HCT116 (cell line): ENCODE measurements around the gene ANTXR2. TPM values are rescaled to one million over a fixed set of nuclear protein-coding genes. Genes with fewer than 3 reads are reported as not detected.

Experiments
- ATAC-seq: fragments of 200-7000 bp; cut with Tn5 transposase; 2 replicates; pipeline ENCODE4 v1.9.1; 2020; ENCODE audit warnings: mild to moderate bottlenecking, moderate library complexity
- BruUV-seq: library from RNA; stranded (reverse); fragments of 400-500 nt; replicated peaks from 2 replicates; lab custom pipeline; 2021; lab: Mats Ljungman, UMichigan
- CTCF ChIA-PET: fragments of 300-600 bp; sonication (Branson Sonifier 250); formaldehyde crosslinking; loops from one replicate; lab custom pipeline; 2021; ENCODE audit warnings: antibody characterized with exemption; lab: Charles Lee
- POLR2A ChIA-PET: fragments of 300-600, 350-600 bp; sonication (Branson Sonifier 250); formaldehyde crosslinking; loops from one replicate; lab custom pipeline; 2021; ENCODE audit warnings: antibody characterized with exemption; lab: Charles Lee
- RAD21 ChIA-PET, 2 experiments: fragments of 300-600 bp; sonication (Branson Sonifier 250); formaldehyde crosslinking; loops; one replicate each; lab custom pipeline; 2023; ENCODE audit warnings: low total read pairs in 2 of 2; ENCODE audit not compliant: uncharacterized antibody in 2 of 2, unreplicated experiment in 2 of 2, low non-redundant PET in 1 of 2; lab: Charles Lee
- DNase-seq: peaks from one replicate; pipeline ENCODE4 v3.0.0-alpha.2; 2010; ENCODE audit warnings: low read depth, low spot score
- H2AFZ ChIP-seq: fragments of 200-600 bp; shearing (Covaris generic), sonication (generic); 2 replicates; pipeline ENCODE4 v1.6.1; 2017; ENCODE audit warnings: low read depth, mixed run types, mixed read lengths, antibody characterized with exemption, low read length; ENCODE audit not compliant: poor library complexity, severe bottlenecking
- H3K27ac ChIP-seq: 2 replicates; pipeline ENCODE4 v1.5.1; 2012; ENCODE audit warnings: low read depth, low read length
- H3K27me3 ChIP-seq: fragments of 200-600 bp; sonication (generic); 2 replicates; pipeline ENCODE4 v1.6.1; 2016; ENCODE audit warnings: mixed run types, low read length, mixed read lengths; ENCODE audit not compliant: insufficient read depth
- H3K36me3 ChIP-seq, 2 experiments: fragments of 200-500 bp in 1 of 2; fragments of 200-600 bp in 1 of 2; sonication (Bioruptor generic) in 1 of 2; sonication (generic) in 1 of 2; 2 replicates each; pipeline versions ENCODE4 v1.5.1 to v1.6.1; 2014 to 2016; ENCODE audit warnings: low read length in 2 of 2, inconsistent platforms in 1 of 2, mixed read lengths in 1 of 2, mixed run types in 1 of 2; ENCODE audit not compliant: insufficient read depth in 2 of 2, control insufficient read depth in 1 of 2
- H3K4me1 ChIP-seq, 2 experiments: fragments of 200-600 bp in 1 of 2; sonication (generic) in 1 of 2; 2 replicates each; pipeline versions ENCODE4 v1.5.1 to v1.6.1; 2012 to 2017; ENCODE audit warnings: low read length in 2 of 2, inconsistent platforms in 1 of 2, mild to moderate bottlenecking in 1 of 2, mixed read lengths in 1 of 2, mixed run types in 1 of 2, moderate library complexity in 1 of 2; ENCODE audit not compliant: insufficient read depth in 2 of 2, control insufficient read depth in 1 of 2
- H3K4me2 ChIP-seq: fragments of 200-600 bp; sonication (generic); 2 replicates; pipeline ENCODE4 v1.6.1; 2017; ENCODE audit warnings: mixed run types, low read length, mixed read lengths
- H3K4me3 ChIP-seq, 2 experiments: fragments of 200-600 bp in 1 of 2; sonication (generic) in 1 of 2; replicated peaks in 1 of 2; 2 replicates each; pipeline ENCODE4 v1.5.1; 2011 to 2016; ENCODE audit warnings: low read length in 2 of 2, control low read depth in 1 of 2, low read depth in 1 of 2, mild to moderate bottlenecking in 1 of 2, mixed read lengths in 1 of 2, mixed run types in 1 of 2
- H3K79me2 ChIP-seq: fragments of 200-600 bp; sonication (generic); 2 replicates; pipeline ENCODE4 v1.6.1; 2017; ENCODE audit warnings: mild to moderate bottlenecking, mixed run types, low read length, moderate library complexity, mixed read lengths; ENCODE audit not compliant: insufficient read depth
- H3K9ac ChIP-seq: fragments of 200-600 bp; sonication (generic); 2 replicates; pipeline ENCODE4 v1.6.1; 2016; ENCODE audit warnings: low read length, mixed read lengths
- H3K9me2 ChIP-seq: fragments of 200-600 bp; sonication (generic), shearing (Covaris generic); 2 replicates; pipeline ENCODE4 v1.6.1; 2017; ENCODE audit warnings: mixed run types, mild to moderate bottlenecking, moderate library complexity; ENCODE audit not compliant: insufficient read depth
- H3K9me3 ChIP-seq, 2 experiments: fragments of 200-500 bp in 1 of 2; fragments of 200-600 bp in 1 of 2; sonication (Bioruptor generic) in 1 of 2; sonication (generic) in 1 of 2; 2 replicates each; pipeline ENCODE4 v1.6.1; 2014 to 2017; ENCODE audit warnings: low read length in 2 of 2, mixed read lengths in 2 of 2, inconsistent platforms in 1 of 2, low read depth in 1 of 2, mild to moderate bottlenecking in 1 of 2, mixed run types in 1 of 2, moderate library complexity in 1 of 2; ENCODE audit not compliant: control insufficient read depth in 1 of 2, insufficient read depth in 1 of 2
- H4K20me1 ChIP-seq: fragments of 200-600 bp; sonication (generic), shearing (Covaris generic); 2 replicates; pipeline ENCODE4 v1.6.1; 2017; ENCODE audit warnings: mixed run types, mild to moderate bottlenecking, moderate library complexity; ENCODE audit not compliant: insufficient read depth
- CBX3 ChIP-seq: IDR thresholded peaks from 2 replicates; pipeline ENCODE4 v1.6.1; 2012; ENCODE audit warnings: low read depth
- POLR2A ChIP-seq: IDR thresholded peaks from 2 replicates; pipeline ENCODE4 v1.7.0; 2011; ENCODE audit warnings: borderline replicate concordance; ENCODE audit not compliant: insufficient read depth, insufficient read length; ENCODE audit errors: extremely low read depth
- SIN3A ChIP-seq: IDR thresholded peaks from 2 replicates; pipeline ENCODE4 v1.6.1; 2012; ENCODE audit warnings: low read depth
- SRF ChIP-seq: IDR thresholded peaks from 2 replicates; pipeline ENCODE4 v1.6.1; 2012; ENCODE audit warnings: low read depth
- TCF7L2 ChIP-seq: IDR thresholded peaks from 2 replicates; pipeline ENCODE4 v1.7.0; 2011; ENCODE audit warnings: borderline replicate concordance, inconsistent platforms; ENCODE audit not compliant: insufficient read depth, insufficient read length; ENCODE audit errors: extremely low read depth
- YY1 ChIP-seq: IDR thresholded peaks from 2 replicates; pipeline ENCODE4 v1.6.1; 2011; ENCODE audit warnings: low read length, low read depth, moderate library complexity, mild to moderate bottlenecking; ENCODE audit not compliant: insufficient replicate concordance; ENCODE audit errors: extremely low read depth
- ZNF274 ChIP-seq: fragments of 200-500 bp; sonication (Bioruptor generic); IDR thresholded peaks from 2 replicates; pipeline ENCODE4 v1.6.1; 2014; ENCODE audit warnings: mild to moderate bottlenecking, low read depth, low read length, inconsistent platforms
- intact Hi-C: fragments of 100-400 bp; cut with micrococcal nuclease; formaldehyde crosslinking; loops from 2 replicates; pipeline ENCODE4 v1.10.0; 2022
- total RNA-seq: library from RNA; stranded (reverse); gene quantifications from one replicate; pipeline ENCODE4 v1.2.1, GENCODE V29; 2021; ENCODE audit not compliant: unreplicated experiment
- TF ChIP-seq, protein P1 (sequence below): IDR thresholded peaks from 2 replicates; pipeline ENCODE4 v1.6.1; 2011; ENCODE audit warnings: mild to moderate bottlenecking, low read length, moderate library complexity; ENCODE audit not compliant: insufficient replicate concordance; ENCODE audit errors: extremely low read depth
- TF ChIP-seq, protein P2 (sequence below), 3 experiments: fragments of 200-600 bp in 1 of 3; sonication (generic) in 1 of 3; IDR thresholded peaks in 2 of 3; conservative IDR thresholded peaks in 1 of 3; 2 replicates each; pipeline ENCODE4 v1.5.1; 2012 to 2017; ENCODE audit warnings: low read depth in 2 of 3, low read length in 2 of 3, antibody characterized with exemption in 1 of 3, borderline replicate concordance in 1 of 3, control low read depth in 1 of 3, mild to moderate bottlenecking in 1 of 3, mixed read lengths in 1 of 3, mixed run types in 1 of 3, moderate library complexity in 1 of 3; ENCODE audit not compliant: insufficient read depth in 1 of 3
- TF ChIP-seq, protein P3 (sequence below): IDR thresholded peaks from 2 replicates; pipeline ENCODE4 v1.6.1; 2012

ANTXR2 gene
- total RNA-seq, 1 experiment from 2014 or later: 6.3 TPM

DNA sequence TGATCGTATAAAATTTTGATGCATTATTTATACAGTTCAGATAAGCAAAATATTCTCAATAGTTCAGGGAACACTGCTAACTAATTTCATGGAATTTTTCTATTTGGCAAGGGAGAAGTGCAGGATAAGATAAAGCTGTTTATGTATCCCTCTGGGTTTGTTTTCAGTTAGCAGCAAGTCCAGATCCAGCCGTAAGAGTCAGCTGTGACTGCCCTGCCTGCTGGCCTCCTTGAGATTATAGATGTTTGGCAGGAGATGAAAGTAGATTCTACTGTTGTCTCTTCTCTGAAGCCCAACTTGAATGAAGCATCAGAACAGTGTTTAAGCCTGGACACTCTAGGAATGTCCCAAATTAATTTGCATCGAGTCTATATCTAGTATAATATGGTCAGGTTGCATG lies 29.5 kb downstream of the ANTXR2 start (continued):
- TF ChIP-seq YY1: no peak
- TF ChIP-seq SRF: no peak

DNA sequence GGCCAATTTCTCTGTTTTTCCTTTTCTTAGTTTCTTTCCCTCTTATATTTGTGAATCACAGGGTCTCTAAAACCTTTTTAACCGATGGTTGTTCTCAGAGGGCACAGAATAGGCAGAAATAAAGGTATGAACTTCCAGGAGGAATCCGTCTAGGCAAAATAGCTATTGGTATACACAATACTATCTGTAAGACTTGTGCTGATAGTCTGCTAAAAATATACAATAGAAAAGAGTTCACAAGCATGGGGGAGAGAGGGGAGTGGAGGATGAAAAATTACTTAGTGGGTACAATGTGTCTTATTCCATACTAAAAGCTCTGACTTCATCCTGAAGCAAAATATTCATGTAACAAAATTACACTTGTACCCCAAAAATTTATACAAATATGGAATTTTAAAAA lies 30.2 kb downstream of the ANTXR2 start:
- no peaks in the 10 kb centered on the region for H3K79me2 ChIP-seq
- no peak overlapping the region for H3K9ac ChIP-seq
- no peaks in the 10 kb centered on the region for H3K9me3 ChIP-seq
- BruUV-seq: no TSS peak
- H3K36me3 ChIP-seq: no peaks in the 10 kb centered on the region
- intact Hi-C loops: no loop called here
- no peak overlapping the region for H2AFZ ChIP-seq
- no peaks in the 10 kb centered on the region for H3K27me3 ChIP-seq
- H3K4me2 ChIP-seq: no peak overlapping the region
- no peaks in the 10 kb centered on the region for H3K9me2 ChIP-seq
- H3K4me1 ChIP-seq: no peaks in the 10 kb centered on the region
- no peak overlapping the region for H3K4me3 ChIP-seq
- RAD21 ChIA-PET: no interaction called here
- DNase-seq (no peak), ATAC-seq (no peak)
- H3K27ac ChIP-seq: no peak overlapping the region
- TF ChIP-seq SRF: no peak
- TF ChIP-seq SIN3A: no peak
- TF ChIP-seq, protein P1, sequence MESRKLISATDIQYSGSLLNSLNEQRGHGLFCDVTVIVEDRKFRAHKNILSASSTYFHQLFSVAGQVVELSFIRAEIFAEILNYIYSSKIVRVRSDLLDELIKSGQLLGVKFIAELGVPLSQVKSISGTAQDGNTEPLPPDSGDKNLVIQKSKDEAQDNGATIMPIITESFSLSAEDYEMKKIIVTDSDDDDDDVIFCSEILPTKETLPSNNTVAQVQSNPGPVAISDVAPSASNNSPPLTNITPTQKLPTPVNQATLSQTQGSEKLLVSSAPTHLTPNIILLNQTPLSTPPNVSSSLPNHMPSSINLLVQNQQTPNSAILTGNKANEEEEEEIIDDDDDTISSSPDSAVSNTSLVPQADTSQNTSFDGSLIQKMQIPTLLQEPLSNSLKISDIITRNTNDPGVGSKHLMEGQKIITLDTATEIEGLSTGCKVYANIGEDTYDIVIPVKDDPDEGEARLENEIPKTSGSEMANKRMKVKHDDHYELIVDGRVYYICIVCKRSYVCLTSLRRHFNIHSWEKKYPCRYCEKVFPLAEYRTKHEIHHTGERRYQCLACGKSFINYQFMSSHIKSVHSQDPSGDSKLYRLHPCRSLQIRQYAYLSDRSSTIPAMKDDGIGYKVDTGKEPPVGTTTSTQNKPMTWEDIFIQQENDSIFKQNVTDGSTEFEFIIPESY: no peak
- TF ChIP-seq ZNF274: no peak
- no peak for TF ChIP-seq POLR2A
- TF ChIP-seq CBX3: no peak
- CTCF ChIA-PET: no interaction called here
- POLR2A ChIA-PET: no interaction called here
- no peaks in the 10 kb centered on the region for H4K20me1 ChIP-seq

DNA sequence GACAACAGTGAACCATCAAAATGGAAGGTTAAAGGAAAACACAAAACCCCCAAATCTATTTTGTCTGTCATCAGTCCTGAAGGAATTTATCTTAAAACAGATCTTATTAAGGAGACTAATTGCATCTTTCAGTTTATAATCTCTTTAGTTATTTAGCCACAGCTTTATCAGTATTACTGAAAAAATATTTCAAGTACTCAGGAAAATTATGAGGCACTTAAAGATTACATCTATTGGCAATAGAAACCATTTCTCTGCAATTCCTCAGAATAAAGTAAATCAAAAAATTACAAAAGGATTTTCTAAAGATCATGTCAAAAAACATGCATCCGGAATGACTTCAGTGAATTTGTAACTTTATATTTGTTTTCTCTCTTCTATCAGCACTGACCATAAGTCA lies 35.2 kb downstream of the ANTXR2 start:
- no peak overlapping the region for H3K27ac ChIP-seq
- H3K36me3 ChIP-seq: no peaks in the 10 kb centered on the region
- no peak for ATAC-seq
- no peaks in the 10 kb centered on the region for H3K27me3 ChIP-seq
- POLR2A ChIA-PET: no interaction called here
- RAD21 ChIA-PET: no interaction called here
- no peaks in the 10 kb centered on the region for H3K9me3 ChIP-seq
- intact Hi-C loops: no loop called here
- H3K79me2 ChIP-seq: no peaks in the 10 kb centered on the region
- no peak overlapping the region for H3K4me2 ChIP-seq
- no peaks in the 10 kb centered on the region for H3K9me2 ChIP-seq
- H3K9ac ChIP-seq: no peak overlapping the region
- DNase-seq: no peak
- H2AFZ ChIP-seq: no peak overlapping the region
- BruUV-seq: no TSS peak
- no peaks in the 10 kb centered on the region for H4K20me1 ChIP-seq
- H3K4me3 ChIP-seq: no peak overlapping the region
- no peaks in the 10 kb centered on the region for H3K4me1 ChIP-seq
- CTCF ChIA-PET: no interaction called here
- TF ChIP-seq, protein P2, sequence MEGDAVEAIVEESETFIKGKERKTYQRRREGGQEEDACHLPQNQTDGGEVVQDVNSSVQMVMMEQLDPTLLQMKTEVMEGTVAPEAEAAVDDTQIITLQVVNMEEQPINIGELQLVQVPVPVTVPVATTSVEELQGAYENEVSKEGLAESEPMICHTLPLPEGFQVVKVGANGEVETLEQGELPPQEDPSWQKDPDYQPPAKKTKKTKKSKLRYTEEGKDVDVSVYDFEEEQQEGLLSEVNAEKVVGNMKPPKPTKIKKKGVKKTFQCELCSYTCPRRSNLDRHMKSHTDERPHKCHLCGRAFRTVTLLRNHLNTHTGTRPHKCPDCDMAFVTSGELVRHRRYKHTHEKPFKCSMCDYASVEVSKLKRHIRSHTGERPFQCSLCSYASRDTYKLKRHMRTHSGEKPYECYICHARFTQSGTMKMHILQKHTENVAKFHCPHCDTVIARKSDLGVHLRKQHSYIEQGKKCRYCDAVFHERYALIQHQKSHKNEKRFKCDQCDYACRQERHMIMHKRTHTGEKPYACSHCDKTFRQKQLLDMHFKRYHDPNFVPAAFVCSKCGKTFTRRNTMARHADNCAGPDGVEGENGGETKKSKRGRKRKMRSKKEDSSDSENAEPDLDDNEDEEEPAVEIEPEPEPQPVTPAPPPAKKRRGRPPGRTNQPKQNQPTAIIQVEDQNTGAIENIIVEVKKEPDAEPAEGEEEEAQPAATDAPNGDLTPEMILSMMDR (IDR thresholded peaks at IDR 0.05 in 2 of 3, conservative IDR thresholded peaks at IDR 0.05 in 1 of 3; ENCODE audit: borderline replicate concordance in 1 of 3, insufficient read depth in 1 of 3, low read depth in 2 of 3, low read length in 2 of 3): no peak
- TF ChIP-seq CBX3: no peak
- TF ChIP-seq, protein P1: no peak
- no peak for TF ChIP-seq TCF7L2
- TF ChIP-seq, protein P3, sequence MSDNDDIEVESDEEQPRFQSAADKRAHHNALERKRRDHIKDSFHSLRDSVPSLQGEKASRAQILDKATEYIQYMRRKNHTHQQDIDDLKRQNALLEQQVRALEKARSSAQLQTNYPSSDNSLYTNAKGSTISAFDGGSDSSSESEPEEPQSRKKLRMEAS: no peak
